Spleen (tissue), 11 donors: ENCODE data around the gene ETV6. TPM values are rescaled to one million over a fixed set of nuclear protein-coding genes. Genes with fewer than 3 reads are reported as not detected.

Experiments used
- DNase-seq: peaks from one replicate; pipeline ENCODE4 v3.0.0-alpha.2; 2020
- H3K27ac ChIP-seq, 8 donors: fragments of 200-600 bp; sonication (generic) in 7 of 8; 1 replicate in 4 of 8; 2 replicates in 4 of 8; pipeline versions ENCODE4 v1.5.0 to v1.8.0; 2016 to 2021; ENCODE audit warnings: inconsistent platforms in 4 of 8, mild to moderate bottlenecking in 4 of 8, moderate library complexity in 1 of 8
- H3K27me3 ChIP-seq, 7 donors: fragments of 200-600 bp; sonication (generic) in 6 of 7; replicated peaks in 1 of 7; 1 replicate in 4 of 7; 2 replicates in 3 of 7; pipeline versions ENCODE4 v1.5.0 to v1.8.0; 2016 to 2021; ENCODE audit warnings: inconsistent platforms in 3 of 7, mild to moderate bottlenecking in 1 of 7
- H3K36me3 ChIP-seq, 6 donors: fragments of 200-600 bp; sonication (generic) in 5 of 6; 1 replicate in 4 of 6; 2 replicates in 2 of 6; pipeline versions ENCODE4 v1.5.0 to v1.8.0; 2016 to 2021; ENCODE audit warnings: inconsistent platforms in 2 of 6
- H3K4me1 ChIP-seq, 6 donors: fragments of 200-600 bp; sonication (generic) in 5 of 6; 1 replicate in 3 of 6; 2 replicates in 3 of 6; pipeline versions ENCODE4 v1.5.0 to v1.8.0; 2016 to 2021; ENCODE audit warnings: inconsistent platforms in 3 of 6
- H3K4me3 ChIP-seq, 8 donors: fragments of 200-600 bp; sonication (generic) in 7 of 8; 1 replicate in 4 of 8; 2 replicates in 4 of 8; pipeline versions ENCODE4 v1.5.0 to v1.8.0; 2016 to 2021; ENCODE audit warnings: inconsistent platforms in 4 of 8, mild to moderate bottlenecking in 4 of 8, moderate library complexity in 2 of 8
- H3K9me3 ChIP-seq, 8 donors: fragments of 200-600 bp; sonication (generic) in 7 of 8; 1 replicate in 4 of 8; 2 replicates in 4 of 8; pipeline versions ENCODE4 v1.5.0 to v1.8.0; 2016 to 2021; ENCODE audit warnings: inconsistent platforms in 4 of 8
- POLR2A ChIP-seq, 3 donors: fragments of 450-650 bp; IDR thresholded peaks; one replicate each; pipeline ENCODE4 v1.5.1; 2017; ENCODE audit warnings: antibody characterized with exemption in 3 of 3, mild to moderate bottlenecking in 1 of 3
- POLR2AphosphoS5 ChIP-seq, 3 donors: sonication (generic); formaldehyde crosslinking; IDR thresholded peaks; one replicate each; pipeline ENCODE4 v1.5.1; 2017; ENCODE audit warnings: antibody characterized with exemption in 3 of 3
- WGBS, 5 donors: extraction: QIAGEN DNeasy Blood & Tissue Kit in 3 of 5; methylation state at CpG; one replicate each; pipeline versions ENCODE4 v1.1.5 to v1.1.7; 2013 to 2018; 5-methylcytosine and 5-hydroxymethylcytosine counted together
- intact Hi-C: fragments of 100-400 bp; cut with DNase I; formaldehyde crosslinking; loops from one replicate; pipeline ENCODE4 v1.15.0; 2023; ENCODE audit warnings: low total_unique reads
- polyA plus RNA-seq, 3 donors: library from polyadenylated mRNA; stranded (reverse); fragments of 200-250 nt; gene quantifications; one replicate each; pipeline ENCODE4 v1.2.1, GENCODE V29; 2013
- total RNA-seq, 7 donors: library from RNA; depleted of rRNA in 3 of 7; stranded (reverse); fragments of >200 nt in 3 of 7; fragmentation: NEBNext Ultra II Directional in 4 of 7; extraction: Animal tissue kit (Norgen Biotek cat#: 25700) in 4 of 7; gene quantifications; one replicate each; pipeline versions ENCODE4 v1.1.0 to v1.2.1, GENCODE V29; 2016 to 2021
- TF ChIP-seq, protein P1 (sequence below), 11 experiments: fragments of 200-600 bp in 7 of 11; fragments of 450-650 bp in 4 of 11; sonication (generic) in 4 of 11; IDR thresholded peaks in 8 of 11; conservative IDR thresholded peaks in 3 of 11; 1 replicate in 7 of 11; 2 replicates in 4 of 11; pipeline versions ENCODE4 v1.4.0 to v1.8.0; 2016 to 2021; ENCODE audit warnings: antibody characterized with exemption in 11 of 11, inconsistent platforms in 4 of 11, mild to moderate bottlenecking in 1 of 11
- donor health status: healthy with polysubstance abuse.
- donor health status: DM: no; HTN: no; CAD: no; lungs with moderate emphysema.
- donor health status: DM: no; HTN: no; CAD: no.
- donor health status: Bipolar disorder and iron deficiency.
- donor health status: healthy.
- donor health status: DM: no; HTN: no; CAD: no.
- donor health status: DM: yes; HTN: yes; CAD: no.

Gene ETV6
- total and polyA plus RNA-seq, 10 donors: 7.2 to 116 (median 57.8) TPM

DNA sequence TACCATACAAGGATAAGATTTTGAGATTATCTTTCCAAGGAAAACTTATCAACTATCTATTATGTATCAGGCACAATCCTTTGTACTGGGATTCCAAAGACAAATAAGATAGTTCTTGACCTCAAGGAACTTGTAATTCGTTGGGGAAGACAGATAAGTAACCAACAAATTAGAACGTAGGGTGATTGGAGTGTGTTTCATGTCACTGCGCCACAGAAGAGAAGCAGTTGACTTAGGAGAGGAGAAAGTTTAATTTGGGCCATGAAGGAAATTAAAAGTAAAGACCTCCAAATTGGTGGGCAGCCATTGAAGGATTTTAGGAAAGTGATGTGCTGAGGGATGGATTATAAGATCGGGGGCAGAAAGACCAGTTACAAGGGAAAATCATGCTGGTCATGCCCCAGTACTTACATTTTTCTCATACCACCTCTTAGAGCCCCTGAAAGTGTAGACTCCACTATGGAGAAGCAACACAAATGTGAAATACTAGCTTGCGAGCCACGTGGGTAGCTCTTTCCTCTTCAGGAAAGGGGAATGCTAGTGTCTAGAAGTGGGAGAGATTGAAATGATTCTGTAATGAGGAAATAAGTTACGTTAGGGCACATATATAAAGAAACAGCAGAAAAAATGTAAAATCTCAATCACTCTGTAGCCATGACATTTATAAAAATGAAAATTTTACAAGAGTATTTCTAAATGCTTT lies 148.7 kb downstream of the ETV6 start:
- no peaks in the 10 kb centered on the region for H3K9me3 ChIP-seq
- TF ChIP-seq, protein P1, sequence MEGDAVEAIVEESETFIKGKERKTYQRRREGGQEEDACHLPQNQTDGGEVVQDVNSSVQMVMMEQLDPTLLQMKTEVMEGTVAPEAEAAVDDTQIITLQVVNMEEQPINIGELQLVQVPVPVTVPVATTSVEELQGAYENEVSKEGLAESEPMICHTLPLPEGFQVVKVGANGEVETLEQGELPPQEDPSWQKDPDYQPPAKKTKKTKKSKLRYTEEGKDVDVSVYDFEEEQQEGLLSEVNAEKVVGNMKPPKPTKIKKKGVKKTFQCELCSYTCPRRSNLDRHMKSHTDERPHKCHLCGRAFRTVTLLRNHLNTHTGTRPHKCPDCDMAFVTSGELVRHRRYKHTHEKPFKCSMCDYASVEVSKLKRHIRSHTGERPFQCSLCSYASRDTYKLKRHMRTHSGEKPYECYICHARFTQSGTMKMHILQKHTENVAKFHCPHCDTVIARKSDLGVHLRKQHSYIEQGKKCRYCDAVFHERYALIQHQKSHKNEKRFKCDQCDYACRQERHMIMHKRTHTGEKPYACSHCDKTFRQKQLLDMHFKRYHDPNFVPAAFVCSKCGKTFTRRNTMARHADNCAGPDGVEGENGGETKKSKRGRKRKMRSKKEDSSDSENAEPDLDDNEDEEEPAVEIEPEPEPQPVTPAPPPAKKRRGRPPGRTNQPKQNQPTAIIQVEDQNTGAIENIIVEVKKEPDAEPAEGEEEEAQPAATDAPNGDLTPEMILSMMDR (IDR thresholded peaks at IDR 0.05 in 8 of 11, conservative IDR thresholded peaks at IDR 0.05 in 3 of 11): no peak
- TF ChIP-seq POLR2A (IDR thresholded peaks at IDR 0.05): no peak
- TF ChIP-seq POLR2AphosphoS5 (IDR thresholded peaks at IDR 0.05): no peak
- intact Hi-C loops: no loop called here
- H3K27me3 ChIP-seq: no peaks in the 10 kb centered on the region
- H3K4me1 ChIP-seq: peaks cover 0 to 97% (median 60%) of the 10 kb centered on the region in 6 donors
- 52 to 63% (median 61%) methylated on average over 7 of the region's 7 CpGs for WGBS, 5 donors
- H3K27ac ChIP-seq: peak overlapping the region in 7 of 8 donors; percentile 17 to 63 (median 50)
- no peak for DNase-seq
- no peak overlapping the region for H3K4me3 ChIP-seq
- no peaks in the 10 kb centered on the region for H3K36me3 ChIP-seq

DNA sequence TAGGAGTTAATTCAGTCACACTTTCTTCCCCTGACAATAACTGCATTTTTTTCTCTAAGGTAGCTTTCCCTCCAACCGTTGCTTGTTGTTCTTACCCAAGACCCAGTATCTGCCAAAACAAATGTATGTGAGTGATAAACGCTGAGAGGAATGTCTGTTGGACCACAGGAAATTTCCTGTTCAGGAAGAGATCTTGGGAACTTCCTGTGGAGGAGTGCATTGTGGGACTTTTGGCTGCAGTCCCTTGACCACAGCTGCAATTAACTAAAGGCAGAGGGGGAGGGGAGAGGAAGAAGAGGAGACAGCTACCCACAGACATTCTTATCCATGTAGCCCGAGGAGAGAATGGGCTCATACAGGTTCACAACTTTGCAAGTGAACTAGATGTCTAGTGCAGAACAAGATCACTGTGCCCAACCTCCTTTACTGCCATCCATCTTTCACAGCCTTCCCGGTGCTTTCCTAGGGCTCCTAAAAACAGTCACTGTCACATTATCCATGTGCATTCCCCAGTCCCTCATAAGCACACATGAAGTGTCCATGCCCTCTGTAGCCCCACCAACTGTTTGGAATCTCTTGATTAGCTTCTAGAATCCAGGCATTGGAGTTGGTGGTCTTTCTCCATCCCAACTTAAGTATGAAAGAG lies 149.5 kb downstream of the ETV6 start:
- intact Hi-C loops: no loop called here
- WGBS, 5 donors: 9 to 26% (median 14%) methylated on average over 4 of the region's 4 CpGs
- Histone ChIP-seq H3K4me3 (peak overlapping the region in 1 of 8 donors; percentile 4), H3K9me3 (no peaks in the 10 kb centered on the region), H3K4me1 (peaks cover 0 to 92% (median 54%) of the 10 kb centered on the region in 6 donors), H3K27ac (peak overlapping the region in 7 of 8 donors; percentile 17 to 63 (median 48)), H3K36me3 (no peaks in the 10 kb centered on the region), H3K27me3 (no peaks in the 10 kb centered on the region)
- no peak for DNase-seq
- TF ChIP-seq, protein P1 (IDR thresholded peaks at IDR 0.05 in 8 of 11, conservative IDR thresholded peaks at IDR 0.05 in 3 of 11): no peak
- TF ChIP-seq POLR2AphosphoS5 (IDR thresholded peaks at IDR 0.05): peak in 1 of 3 donors; percentile 49

DNA sequence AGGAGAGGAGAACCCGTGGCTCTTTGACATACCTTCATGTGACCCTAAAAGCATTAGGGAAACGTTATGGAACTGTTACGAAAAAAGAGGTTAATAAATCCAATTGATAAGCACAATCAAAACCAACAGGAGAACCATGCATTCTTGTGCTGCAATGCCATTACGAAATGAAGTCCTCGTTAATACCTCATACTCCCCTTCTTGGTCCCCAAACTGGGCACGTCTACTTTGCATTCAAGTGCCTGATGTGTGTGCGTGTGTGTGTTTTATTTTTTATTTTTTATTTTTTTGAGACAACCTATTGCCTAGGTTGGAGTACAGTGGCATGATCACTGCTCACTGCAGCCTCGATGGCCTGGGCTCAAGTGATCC lies 150.0 kb downstream of the ETV6 start:
- 53 to 82% (median 78%) methylated on average over 8 of the region's 8 CpGs for WGBS, 5 donors
- Histone ChIP-seq H3K27ac (peak overlapping the region in 4 of 8 donors; percentile 31 to 63 (median 56)), H3K9me3 (no peaks in the 10 kb centered on the region), H3K27me3 (no peaks in the 10 kb centered on the region), H3K36me3 (no peaks in the 10 kb centered on the region), H3K4me3 (no peak overlapping the region), H3K4me1 (peaks cover 0 to 91% (median 52%) of the 10 kb centered on the region in 6 donors)
- TF ChIP-seq POLR2AphosphoS5 (IDR thresholded peaks at IDR 0.05) (no peak), POLR2A (IDR thresholded peaks at IDR 0.05) (no peak)
- TF ChIP-seq, protein P1 (IDR thresholded peaks at IDR 0.05 in 8 of 11, conservative IDR thresholded peaks at IDR 0.05 in 3 of 11): no peak
- DNase-seq: no peak
- intact Hi-C loops: no loop called here

DNA sequence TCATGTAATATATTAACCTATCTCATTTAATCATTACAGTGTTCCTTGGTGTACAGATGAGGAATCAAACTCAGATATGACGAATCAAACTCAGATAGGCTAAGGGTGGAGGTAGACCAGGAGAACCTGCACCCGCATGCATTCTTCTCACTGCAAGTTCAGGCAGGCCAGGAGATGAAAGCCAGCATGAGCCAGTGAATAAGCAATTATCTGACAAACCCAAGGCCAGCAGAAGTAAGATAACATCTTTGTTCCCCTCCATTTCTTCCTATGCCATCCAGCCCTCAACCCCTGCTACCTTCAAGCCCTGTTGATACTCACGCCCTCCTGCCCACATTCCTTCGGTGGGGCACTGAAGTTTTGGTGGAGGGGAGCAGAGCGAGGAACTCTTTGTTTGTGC lies 152.2 kb downstream of the ETV6 start:
- no peak for DNase-seq
- no peaks in the 10 kb centered on the region for H3K36me3 ChIP-seq
- H3K4me1 ChIP-seq: peaks cover 0 to 87% (median 49%) of the 10 kb centered on the region in 6 donors
- H3K4me3 ChIP-seq: no peak overlapping the region
- H3K27me3 ChIP-seq: no peaks in the 10 kb centered on the region
- WGBS, 5 donors: 35 to 65% (median 41%) methylated on average over 5 of the region's 5 CpGs
- intact Hi-C loops: no loop called here
- peak overlapping the region in 6 of 8 donors; percentile 18 to 67 (median 38) for H3K27ac ChIP-seq
- TF ChIP-seq, protein P1 (IDR thresholded peaks at IDR 0.05 in 8 of 11, conservative IDR thresholded peaks at IDR 0.05 in 3 of 11): no peak
- no peak for TF ChIP-seq POLR2AphosphoS5 (IDR thresholded peaks at IDR 0.05)
- TF ChIP-seq POLR2A (IDR thresholded peaks at IDR 0.05): no peak
- H3K9me3 ChIP-seq: no peaks in the 10 kb centered on the region
